Measurements from ENCODE around the gene PRELP.

GRCh38 chr1:203534012-203534411 lies 58.4 kb downstream of the PRELP start:
- TF ChIP-seq POLR2AphosphoS5 (IDR thresholded peaks at IDR 0.05) (no peak), POLR2A (IDR thresholded peaks at IDR 0.05) (no peak), CTCF (IDR thresholded peaks at IDR 0.05 in 8 of 11, conservative IDR thresholded peaks at IDR 0.05 in 3 of 11) (no peak)

Data from spleen (tissue), 7 donors.